Mesothelial cell of epicardium (in vitro differentiated cells): ENCODE measurements around the gene PGA3. TPM values are rescaled to one million over a fixed set of nuclear protein-coding genes. Genes with fewer than 3 reads are reported as not detected.
"Not testable (repeated sequence)": the region's sequence is repeated elsewhere in the genome, so short reads cannot be mapped to it uniquely, and the experiment has no call there.

ENCODE experiments used
- DNase-seq, 2 experiments: peaks; one replicate each; pipeline ENCODE4 v3.0.0; 2021; ENCODE audit warnings: low spot score in 2 of 2; ENCODE audit not compliant: unreplicated experiment in 2 of 2
- H3K27ac Mint-ChIP-seq: 2 replicates; pipeline ENCODE4 v1.8.0; 2021; ENCODE audit warnings: mixed read lengths
- H3K27me3 Mint-ChIP-seq: 2 replicates; pipeline ENCODE4 v1.8.0; 2021; ENCODE audit warnings: low read depth, mixed read lengths
- H3K36me3 Mint-ChIP-seq: 2 replicates; pipeline ENCODE4 v1.8.0; 2021; ENCODE audit warnings: mixed read lengths
- H3K4me1 Mint-ChIP-seq: 2 replicates; pipeline ENCODE4 v1.8.0; 2021; ENCODE audit warnings: mixed read lengths
- H3K4me3 Mint-ChIP-seq: 2 replicates; pipeline ENCODE4 v1.8.0; 2021; ENCODE audit warnings: mild to moderate bottlenecking, moderate library complexity, mixed read lengths
- H3K9me3 Mint-ChIP-seq: 2 replicates; pipeline ENCODE4 v1.8.0; 2021; ENCODE audit warnings: mixed read lengths
- total RNA-seq: library from RNA; stranded (reverse); gene quantifications from 3 replicates; pipeline ENCODE4 v1.2.1, GENCODE V29; 2021
- TF ChIP-seq, protein P1 (sequence below): fragments of 200-600 bp; sonication (generic); IDR thresholded peaks from one replicate; pipeline ENCODE4 v1.5.0; 2021; ENCODE audit warnings: antibody characterized with exemption; ENCODE audit not compliant: unreplicated experiment

PGA3 gene
- not detected in 3 replicates for total RNA-seq

DNA sequence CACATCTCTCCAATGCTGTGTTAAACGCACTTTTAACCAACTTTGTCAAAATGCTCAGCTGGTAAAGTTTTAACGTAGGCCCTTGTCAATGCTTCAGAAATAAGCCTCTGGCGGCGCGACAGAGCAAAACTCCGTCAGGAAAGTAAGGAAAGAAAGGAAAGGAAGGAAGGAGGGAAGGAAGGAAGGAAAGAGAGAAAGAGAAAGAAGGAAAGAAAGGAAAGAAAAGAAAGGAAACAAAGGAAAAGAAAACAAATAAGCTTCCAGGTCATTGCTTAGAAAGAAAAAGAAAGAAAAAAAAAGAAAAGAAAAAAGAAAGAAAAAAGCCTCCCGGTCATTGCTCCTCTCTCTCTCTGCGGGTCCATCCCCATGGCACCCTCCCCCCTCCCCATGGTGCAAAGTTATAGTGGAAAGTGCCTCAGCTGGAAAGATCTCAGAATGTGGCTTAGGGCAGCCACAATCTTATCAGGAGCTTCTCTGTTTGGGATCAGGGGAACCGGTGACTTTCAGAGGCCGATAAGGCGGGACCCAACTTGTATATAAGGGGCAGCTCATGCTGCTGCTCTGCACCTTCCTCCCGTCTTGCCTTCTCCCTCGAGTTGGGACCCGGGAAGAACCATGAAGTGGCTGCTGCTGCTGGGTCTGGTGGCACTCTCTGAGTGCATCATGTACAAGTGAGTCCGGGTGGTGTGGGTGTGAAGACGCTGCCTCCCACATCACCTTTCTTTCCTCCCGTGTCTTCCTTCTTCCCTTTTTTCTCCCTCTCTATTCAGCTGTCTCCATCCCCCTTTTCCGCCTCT is at the start of gene PGA3:
PGA3 (plus strand) TSS at position 566 of the 797 bp plus-strand sequence; CDS start at position 616, 50 bp downstream.
- DNase-seq, H3K9me3 Mint-ChIP-seq, H3K36me3 Mint-ChIP-seq, H3K4me3 Mint-ChIP-seq, H3K27ac Mint-ChIP-seq, H3K4me1 Mint-ChIP-seq: not testable (repeated sequence)
- peaks cover 37% of the 10 kb centered on the region for H3K27me3 Mint-ChIP-seq

DNA sequence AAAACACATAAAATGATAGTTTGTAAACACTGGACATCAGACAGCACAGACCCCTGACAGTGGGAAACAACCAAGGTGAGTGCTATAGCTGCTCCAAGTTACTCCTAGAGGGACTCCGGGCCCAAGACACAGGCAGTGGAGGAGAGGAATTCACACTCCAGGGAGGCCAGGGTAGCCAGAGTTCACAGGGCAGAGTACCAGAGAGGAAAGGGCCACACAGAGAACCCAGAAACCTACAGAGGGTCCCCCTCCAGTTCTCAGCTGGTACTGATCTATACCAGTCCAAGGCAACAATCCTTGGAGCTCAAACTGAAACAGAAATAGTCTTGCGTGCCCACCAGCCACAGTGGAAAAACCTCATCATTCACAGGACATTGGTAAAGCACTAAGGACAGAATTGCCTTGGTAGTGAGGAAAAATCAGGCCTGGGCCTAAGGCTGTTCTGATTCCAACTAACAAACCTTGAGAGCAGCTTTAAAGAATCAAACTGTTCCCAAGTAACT is 49.7 kb upstream of the PGA3 start:
- H3K4me3 Mint-ChIP-seq, result peak overlapping the region; percentile 28
- DNase-seq, result no peak
- no peaks in the 10 kb centered on the region for H3K27me3 Mint-ChIP-seq
- H3K9me3 Mint-ChIP-seq, result peaks cover 26% of the 10 kb centered on the region
- H3K27ac Mint-ChIP-seq, result peak overlapping the region; percentile 83
- H3K4me1 Mint-ChIP-seq, result peaks cover 61% of the 10 kb centered on the region
- TF ChIP-seq, protein P1, sequence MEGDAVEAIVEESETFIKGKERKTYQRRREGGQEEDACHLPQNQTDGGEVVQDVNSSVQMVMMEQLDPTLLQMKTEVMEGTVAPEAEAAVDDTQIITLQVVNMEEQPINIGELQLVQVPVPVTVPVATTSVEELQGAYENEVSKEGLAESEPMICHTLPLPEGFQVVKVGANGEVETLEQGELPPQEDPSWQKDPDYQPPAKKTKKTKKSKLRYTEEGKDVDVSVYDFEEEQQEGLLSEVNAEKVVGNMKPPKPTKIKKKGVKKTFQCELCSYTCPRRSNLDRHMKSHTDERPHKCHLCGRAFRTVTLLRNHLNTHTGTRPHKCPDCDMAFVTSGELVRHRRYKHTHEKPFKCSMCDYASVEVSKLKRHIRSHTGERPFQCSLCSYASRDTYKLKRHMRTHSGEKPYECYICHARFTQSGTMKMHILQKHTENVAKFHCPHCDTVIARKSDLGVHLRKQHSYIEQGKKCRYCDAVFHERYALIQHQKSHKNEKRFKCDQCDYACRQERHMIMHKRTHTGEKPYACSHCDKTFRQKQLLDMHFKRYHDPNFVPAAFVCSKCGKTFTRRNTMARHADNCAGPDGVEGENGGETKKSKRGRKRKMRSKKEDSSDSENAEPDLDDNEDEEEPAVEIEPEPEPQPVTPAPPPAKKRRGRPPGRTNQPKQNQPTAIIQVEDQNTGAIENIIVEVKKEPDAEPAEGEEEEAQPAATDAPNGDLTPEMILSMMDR, result no peak
- H3K36me3 Mint-ChIP-seq, result peaks cover 30% of the 10 kb centered on the region

DNA sequence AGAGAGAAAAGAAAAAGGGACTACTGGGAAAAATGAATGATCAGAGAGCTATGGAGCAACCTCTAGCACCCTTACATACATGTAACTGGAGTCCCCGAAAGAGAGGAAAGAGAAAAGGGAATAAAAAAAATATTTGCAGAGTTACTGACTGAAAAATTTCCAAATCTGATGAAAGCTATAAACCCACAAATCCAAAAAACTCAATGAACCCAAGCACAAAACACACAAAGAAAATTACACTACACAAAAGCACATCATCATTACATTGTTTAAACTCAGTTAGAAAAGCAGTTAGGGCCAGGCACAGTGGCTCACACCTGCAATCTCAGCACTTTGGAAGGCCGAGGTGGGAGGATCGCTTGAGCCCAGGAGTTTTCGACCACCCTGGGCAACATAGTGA is 48.8 kb upstream of the PGA3 start:
- H3K36me3 Mint-ChIP-seq, result peaks cover 30% of the 10 kb centered on the region
- H3K4me3 Mint-ChIP-seq, result no peak overlapping the region
- H3K27me3 Mint-ChIP-seq, result no peaks in the 10 kb centered on the region
- DNase-seq, result no peak
- peaks cover 64% of the 10 kb centered on the region for H3K4me1 Mint-ChIP-seq
- H3K9me3 Mint-ChIP-seq, result peaks cover 26% of the 10 kb centered on the region
- peak overlapping the region; percentile 83 for H3K27ac Mint-ChIP-seq
- TF ChIP-seq, protein P1, result no peak

DNA sequence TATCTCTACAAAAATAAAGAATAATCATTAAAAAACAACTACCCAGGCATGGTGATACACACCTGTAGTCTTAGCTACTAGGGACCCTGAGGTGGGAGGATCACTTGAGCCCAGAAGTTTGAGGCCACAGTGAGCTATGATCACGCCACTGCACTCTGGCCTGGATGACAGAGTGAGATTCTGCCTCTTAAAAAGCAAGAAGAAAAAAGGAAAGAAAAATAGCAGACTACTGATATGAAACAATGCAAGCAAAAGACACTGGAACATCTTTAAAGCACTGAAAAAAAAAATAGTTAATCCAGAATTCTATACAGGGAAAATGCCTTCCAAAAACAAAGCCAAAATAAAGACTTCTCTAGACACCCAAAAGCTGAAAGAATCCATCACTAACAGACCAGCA is 48.0 kb upstream of the PGA3 start:
- TF ChIP-seq, protein P1, result no peak
- H3K36me3 Mint-ChIP-seq, result peaks cover 30% of the 10 kb centered on the region
- DNase-seq, result no peak
- H3K4me3 Mint-ChIP-seq, result no peak overlapping the region
- H3K4me1 Mint-ChIP-seq, result peaks cover 61% of the 10 kb centered on the region
- no peaks in the 10 kb centered on the region for H3K27me3 Mint-ChIP-seq
- H3K9me3 Mint-ChIP-seq, result peaks cover 26% of the 10 kb centered on the region
- no peak overlapping the region for H3K27ac Mint-ChIP-seq

DNA sequence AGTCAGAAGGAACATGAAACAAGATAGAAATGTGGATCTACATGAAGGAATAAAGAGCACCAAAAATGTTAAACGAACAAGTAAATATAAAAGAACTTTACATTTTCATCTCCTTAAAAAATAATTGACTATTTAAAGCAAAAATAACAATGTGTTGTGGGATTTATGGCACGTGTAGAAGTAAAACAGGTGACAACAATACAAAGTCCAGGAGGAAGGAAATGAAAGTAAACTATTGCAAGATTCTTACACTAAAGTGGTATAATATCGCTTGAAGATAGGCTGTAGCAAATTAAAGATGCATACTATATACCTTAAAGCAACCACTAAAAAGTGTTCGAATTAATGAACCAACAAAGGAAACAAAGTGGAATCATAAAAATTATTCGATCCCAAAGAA is 47.6 kb upstream of the PGA3 start:
- Mint-ChIP-seq H3K4me1 (peaks cover 61% of the 10 kb centered on the region), H3K36me3 (peaks cover 30% of the 10 kb centered on the region), H3K4me3 (no peak overlapping the region), H3K27ac (no peak overlapping the region), H3K9me3 (peaks cover 26% of the 10 kb centered on the region), H3K27me3 (no peaks in the 10 kb centered on the region)
- TF ChIP-seq, protein P1, result no peak
- DNase-seq, result no peak

DNA sequence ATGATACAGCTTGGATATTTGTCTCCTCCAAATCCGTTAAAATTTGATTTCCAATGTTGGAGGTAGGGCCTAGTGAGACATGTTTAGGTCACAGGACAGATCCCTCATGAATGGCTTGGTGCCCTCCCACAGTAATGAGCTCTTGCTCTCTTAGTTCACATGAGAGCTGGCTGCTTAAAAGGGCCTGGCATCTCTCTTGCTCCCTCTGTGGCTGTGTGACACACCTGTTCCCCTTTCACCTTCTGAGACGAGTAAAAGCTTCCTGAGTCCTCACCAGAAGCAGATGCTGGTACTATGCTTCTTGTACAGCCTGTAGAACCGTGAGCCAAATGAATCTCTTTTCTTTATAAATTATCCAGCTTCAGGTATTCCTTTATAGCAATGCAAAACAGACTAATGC is 45.6 kb upstream of the PGA3 start:
- TF ChIP-seq, protein P1, result no peak
- no peak for DNase-seq
- peak overlapping the region; percentile 44 for H3K27ac Mint-ChIP-seq
- peaks cover 30% of the 10 kb centered on the region for H3K36me3 Mint-ChIP-seq
- peaks cover 55% of the 10 kb centered on the region for H3K4me1 Mint-ChIP-seq
- no peak overlapping the region for H3K4me3 Mint-ChIP-seq
- H3K27me3 Mint-ChIP-seq, result no peaks in the 10 kb centered on the region
- H3K9me3 Mint-ChIP-seq, result peaks cover 26% of the 10 kb centered on the region
